AML-193 (cell line): ENCODE results near the gene DHX30.
A peak's percentile ranks its signal among the peaks of the same experiment; 100 is the strongest.

Experiments used
- DNase-seq, 2 experiments: peaks; one replicate each; lab custom pipeline; 2025; lab: John Stamatoyannopoulos, UW

Gene DHX30

DNA sequence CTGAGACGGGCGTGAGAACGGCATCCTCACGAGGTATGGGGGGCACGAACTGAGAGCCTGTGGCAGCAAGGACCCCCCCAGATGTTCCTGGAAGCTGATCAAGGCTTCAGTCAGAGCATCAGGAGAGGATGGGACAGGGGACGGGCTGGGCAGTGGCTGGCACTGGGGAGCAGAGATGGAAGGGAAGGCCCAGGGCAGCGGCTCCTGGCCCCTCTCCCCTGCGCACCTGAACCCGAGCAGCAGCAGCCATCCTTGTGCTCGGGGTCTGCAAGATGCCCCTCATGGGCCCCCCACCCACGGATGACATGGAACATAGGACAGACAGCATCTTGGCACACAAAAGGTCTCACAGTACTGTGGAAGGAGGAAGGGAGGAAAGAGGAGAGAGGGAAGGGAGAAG, 51.3 kb downstream of the DHX30 start:
- no peak for DNase-seq

DNA sequence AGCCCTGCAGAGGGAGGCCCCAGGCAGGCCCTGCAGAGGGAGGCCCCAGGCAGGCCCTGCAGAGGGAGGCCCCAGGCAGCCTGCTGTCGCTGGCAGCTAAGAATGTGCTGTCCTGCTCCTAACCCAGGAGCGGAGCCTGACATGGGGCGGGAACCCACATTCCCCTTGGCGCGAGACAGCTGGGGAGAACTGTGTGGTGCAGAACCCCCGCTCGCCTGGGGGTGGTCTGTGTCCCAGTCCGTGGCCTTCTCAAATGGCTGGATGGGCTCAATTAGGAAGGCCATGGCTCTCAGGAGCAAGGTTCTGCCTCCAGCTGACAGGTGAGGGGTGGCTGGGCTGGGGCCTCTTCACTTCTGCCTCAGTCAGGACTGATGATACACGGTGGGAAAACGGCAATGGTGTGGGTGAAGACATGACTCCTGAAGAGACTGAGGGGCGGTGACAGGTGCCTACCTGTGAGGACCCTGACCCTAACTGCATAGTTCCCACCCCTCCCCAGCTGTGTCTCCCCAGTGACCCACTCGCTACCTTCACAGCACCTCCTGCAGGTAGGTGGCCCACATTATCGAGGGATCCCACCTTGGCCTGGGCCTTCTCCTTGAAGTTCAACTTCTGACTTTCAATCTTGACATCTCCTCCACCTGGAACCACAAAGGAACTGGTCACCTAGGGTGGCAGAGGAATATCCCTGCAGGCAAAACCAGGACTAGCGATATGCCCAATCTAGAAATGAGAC, 52.0 kb downstream of the DHX30 start:
- DNase-seq, result no peak

DNA sequence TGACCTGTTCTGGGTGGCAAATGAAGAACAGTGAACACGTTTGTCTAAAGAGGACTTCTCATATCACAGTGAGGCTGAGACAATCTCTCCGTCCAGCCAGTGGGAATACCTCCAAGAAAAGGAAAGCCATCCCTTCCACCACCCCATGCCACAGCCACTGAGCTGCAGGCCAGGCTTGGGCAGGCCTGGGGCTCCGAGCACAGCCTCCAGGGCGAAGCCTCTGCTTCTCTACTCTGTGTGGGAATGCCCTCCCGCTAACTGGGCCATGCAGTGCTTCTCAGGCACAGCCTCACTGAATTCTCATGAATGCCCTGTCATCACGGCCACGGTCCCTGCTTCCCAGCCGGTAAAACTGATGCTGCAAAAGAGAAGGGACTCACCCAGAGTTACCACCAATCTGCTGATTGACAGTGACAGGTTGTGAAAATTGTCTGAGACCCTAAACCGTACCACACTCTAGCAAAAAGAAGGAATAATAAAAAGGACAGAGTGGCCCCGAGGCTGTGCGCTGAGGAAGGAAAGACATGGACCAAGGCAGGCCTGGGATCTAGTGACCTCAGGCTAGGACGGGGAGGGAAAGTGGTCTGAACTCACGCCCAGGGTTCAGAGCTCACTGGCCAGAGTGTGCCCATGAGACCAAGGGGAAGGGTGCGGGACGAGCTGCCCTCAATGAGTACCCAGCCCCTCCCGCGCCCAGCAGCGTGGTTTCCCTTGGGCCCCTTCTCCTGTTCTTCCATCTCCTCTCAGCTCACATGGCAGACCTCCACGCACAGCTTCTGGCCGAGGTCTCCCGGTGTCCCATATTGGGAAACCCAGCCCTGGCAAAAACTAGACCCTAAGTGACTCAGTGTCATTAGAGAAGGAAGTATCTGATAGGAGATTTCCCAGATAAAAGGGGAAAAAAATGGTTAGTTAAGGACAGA, 52.8 kb downstream of the DHX30 start:
- DNase-seq, result no peak

DNA sequence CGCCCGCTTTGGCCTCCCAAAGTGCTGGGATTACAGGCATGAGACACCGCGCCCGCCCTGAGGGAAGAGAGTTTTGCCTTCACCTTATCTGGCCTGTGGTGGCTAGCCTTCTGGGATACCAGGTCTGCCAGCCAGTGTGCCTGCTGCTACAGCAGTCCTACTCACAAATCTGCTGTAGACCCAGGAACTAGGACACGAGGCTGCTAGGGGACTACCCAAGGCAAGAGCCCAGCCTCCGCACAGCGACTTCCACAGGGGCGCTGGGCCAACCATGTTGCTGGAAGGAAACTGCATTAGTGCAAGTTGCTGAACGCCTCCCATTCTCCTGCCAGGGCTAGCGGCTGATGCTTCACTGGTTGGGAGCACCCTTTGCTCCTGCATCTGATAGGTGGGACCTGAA, 53.7 kb downstream of the DHX30 start:
- DNase-seq, result no peak

DNA sequence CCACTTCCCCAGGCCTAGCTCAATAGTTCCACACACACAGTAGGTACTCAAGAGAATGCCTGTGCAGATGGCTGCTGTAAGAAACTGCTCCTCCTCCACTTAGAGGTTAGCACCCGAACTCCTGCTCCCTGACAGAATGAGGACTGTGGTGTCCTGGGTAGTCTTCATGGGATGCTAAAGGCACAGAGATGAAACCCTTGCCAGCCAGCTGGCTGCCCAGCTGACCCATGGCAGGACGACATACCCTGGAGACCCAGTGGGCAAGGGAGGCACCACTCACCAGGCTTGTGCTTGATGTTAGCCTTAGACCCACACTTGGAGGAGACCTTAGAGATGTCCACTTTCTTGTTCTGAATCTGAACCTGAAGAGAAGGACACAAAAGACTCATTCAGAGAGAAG, 54.2 kb downstream of the DHX30 start:
- no peak for DNase-seq

DNA sequence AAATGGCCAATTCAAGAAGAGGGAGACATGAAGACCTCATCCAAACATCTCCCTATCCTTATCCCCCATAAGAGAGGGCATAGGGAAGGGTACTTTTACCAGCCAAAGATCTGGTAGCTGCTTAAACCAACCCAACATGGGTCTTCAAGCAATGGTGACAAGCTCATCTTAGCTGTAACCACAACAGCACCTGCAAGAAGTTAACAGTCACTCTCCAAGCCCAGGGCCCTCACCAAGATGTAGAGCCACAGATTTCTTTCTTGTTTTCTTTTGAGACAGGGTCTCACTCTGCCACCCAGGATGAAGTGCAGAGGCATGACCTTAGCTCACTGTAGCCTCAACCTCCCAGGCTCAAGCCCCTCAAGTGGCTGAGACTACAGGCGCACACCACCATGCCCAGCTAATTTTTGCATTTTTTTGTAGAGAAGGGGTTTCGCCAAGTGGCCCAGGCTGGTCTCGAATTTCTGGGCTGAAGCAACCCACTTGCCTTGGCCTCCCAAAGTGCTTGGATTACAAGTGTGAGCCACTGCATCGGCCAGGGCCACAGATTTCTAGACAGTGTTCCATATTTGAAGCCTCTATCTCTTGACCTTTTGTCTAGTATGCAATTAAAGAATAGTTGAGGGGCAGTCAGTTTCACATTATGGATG, 57.1 kb downstream of the DHX30 start:
- no peak for DNase-seq

DNA sequence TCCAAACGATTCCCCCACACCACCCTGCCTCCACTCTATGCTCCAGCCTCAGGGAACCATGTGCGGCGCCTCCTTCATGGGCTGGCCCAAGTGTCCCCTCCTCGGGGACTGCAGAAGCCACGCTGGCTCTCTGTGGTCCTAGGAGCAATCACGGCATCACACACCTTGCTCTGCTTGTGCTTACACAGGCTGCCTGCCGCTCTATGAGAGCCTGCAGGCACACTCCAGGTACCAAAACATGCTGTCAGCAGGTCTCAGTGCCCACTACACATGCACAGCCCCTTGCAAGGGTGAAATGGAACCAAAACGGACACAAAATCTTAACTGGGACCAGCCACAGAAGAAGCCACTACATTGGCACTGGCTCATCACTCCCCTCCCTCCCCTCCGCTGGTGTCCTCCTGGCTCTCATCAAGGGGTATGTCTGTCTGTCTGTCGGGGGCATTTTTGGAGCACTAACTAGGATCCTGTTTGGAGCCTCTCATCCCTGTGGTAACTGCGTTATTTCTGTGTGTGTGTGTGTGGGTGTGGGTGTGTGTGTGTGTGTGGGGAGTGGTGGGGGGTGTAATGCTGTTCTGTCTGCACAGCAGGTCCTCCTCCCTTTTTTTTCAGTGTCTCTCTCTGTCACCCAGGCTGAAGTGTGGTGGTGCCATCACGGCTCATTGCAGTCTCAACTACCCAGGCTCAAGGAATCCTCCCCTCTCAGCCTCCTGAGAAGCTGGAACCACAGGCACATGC, 60.6 kb downstream of the DHX30 start:
- DNase-seq, result no peak

GRCh38 chr3:47865192-47865591, 62.3 kb downstream of the DHX30 start:
- DNase-seq, result no peak

- no peak for DNase-seq
Observed at GRCh38 chr3:47867451-47868044, 64.6 kb downstream of the DHX30 start.

- no peak for DNase-seq
Observed at GRCh38 chr3:47868306-47868705, 65.4 kb downstream of the DHX30 start.

GRCh38 chr3:47870156-47870555, 67.2 kb downstream of the DHX30 start:
- DNase-seq, result no peak

DNA sequence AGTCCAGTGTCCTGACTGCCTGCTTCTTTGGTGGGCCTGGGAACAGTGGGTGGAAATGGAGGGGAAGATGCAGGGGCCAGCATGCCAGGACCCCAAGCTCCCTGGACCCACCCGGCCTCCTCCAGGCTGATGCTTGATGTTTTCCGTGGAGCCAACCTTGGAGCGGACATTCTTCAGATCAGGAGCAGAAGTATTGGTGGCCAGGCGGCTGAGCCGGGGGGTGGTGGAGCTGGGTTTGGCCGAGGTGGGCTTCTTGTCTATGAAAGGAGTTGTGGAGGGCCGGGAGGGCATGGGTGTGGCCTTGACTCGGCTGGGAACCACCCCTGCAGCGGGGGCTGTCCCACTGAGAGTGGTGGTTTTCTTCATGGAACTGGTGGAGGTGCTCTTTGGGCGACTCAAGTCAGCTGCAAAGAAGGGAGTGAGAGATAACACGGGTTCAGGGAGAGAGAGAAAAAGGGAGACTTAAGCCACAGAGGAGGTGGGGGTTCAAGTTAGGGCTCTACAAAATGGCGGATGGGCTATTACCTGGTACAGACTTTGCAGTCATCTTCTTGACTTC, 67.8 kb downstream of the DHX30 start:
- no peak for DNase-seq

DNA sequence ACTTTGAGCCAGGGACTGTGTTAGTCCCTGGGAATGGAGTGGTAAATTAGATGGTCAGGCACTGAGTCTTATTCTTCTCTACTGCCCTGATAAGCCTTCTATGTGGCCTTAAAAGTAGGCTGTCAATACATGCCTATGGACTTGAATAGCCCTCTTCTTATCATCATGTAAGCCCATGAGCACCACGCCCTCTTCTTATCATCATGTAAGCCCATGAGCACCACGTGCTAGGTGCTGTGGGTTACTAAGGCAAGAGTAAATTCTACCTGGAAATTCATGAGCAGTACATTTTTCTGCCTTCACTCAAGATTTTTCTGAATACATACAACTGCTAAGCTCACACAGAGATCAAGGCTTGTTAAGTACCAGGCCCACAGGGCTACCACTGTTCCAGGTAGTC, 68.5 kb downstream of the DHX30 start:
- DNase-seq, result no peak

GRCh38 chr3:47872916-47873315, 70.0 kb downstream of the DHX30 start:
- no peak for DNase-seq

DNA sequence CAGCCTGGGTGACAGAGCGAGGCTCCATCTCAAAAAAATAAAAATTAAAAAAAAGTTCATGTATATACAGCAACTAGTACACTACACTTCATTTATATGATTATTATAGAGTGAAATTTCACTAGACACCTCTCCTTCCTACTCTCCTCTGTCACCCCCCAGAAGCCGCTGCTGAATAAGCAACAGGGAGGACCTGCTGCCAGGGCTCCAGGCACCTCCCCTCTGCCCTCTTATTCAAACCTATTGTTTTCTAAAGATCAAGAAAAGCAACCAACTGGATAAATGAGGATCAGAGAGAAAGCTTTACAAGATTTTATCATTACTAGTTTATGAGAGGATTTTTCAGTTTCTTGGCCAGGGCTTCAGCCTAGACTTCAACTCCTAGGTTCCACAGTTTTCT, 71.5 kb downstream of the DHX30 start:
- DNase-seq, result no peak

- DNase-seq, result no peak
Observed at GRCh38 chr3:47874913-47875312, 72.0 kb downstream of the DHX30 start.

DNA sequence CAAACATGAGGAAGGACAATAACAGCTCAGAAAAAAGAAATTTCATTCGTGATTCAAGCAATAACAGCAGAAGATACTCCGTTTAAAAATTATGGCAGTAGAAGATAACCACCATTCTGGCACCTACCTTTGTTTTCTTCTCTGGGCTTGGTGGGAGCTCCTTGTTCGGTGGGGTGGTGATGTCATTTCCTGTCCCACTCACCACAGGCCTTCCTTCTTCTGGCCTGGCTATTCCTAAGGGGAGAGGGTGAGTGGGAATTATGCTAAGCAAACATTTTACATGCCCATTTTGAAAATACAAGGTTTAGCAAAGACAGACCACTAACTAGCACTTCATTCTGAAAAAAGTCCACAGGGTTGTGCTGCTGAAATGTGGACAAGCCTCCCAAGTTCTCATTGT, 74.4 kb downstream of the DHX30 start:
- DNase-seq, result no peak

DNA sequence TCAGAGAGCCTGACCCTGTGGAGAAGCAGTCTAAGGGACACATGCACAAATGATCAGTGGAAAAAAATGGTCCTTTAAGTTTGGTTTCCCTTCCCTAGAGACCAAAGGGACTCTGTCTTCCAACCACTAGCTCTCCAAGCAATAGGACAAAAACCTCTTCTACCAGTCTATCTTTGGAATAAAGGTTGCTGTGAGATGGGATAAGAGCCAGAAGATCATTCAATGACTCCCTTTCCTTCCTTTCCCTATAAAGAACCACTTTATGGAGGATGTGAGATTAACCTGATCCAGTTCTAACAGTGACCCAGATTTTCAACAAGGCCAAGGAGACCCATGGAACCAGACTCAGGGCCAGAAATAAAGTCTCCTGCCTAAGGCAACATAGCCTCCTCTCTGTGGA, 74.8 kb downstream of the DHX30 start:
- no peak for DNase-seq

GRCh38 chr3:47882338-47882737, 79.4 kb downstream of the DHX30 start:
- peak in 1 of 2 experiments; percentile 8 for DNase-seq

DNA sequence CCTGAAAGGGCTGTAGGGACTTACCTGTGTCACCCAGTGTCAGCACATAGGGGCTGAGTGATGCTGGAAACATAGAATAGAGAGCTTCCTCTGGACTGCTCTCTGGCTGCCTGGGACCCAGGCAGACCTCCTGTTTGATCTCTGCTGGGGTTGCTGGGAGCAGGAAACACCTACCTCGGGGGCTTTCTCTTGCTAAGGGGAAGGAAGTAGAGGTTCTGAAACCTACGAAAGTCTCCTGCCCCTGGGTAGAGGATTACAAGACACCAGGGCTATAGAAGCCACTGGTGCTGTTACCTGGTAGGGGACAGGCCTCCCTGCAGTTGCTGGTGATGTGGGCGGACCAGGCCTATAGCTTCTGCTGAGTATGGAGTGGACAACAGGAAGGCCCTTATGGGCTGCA, 81.7 kb downstream of the DHX30 start:
- no peak for DNase-seq

DNA sequence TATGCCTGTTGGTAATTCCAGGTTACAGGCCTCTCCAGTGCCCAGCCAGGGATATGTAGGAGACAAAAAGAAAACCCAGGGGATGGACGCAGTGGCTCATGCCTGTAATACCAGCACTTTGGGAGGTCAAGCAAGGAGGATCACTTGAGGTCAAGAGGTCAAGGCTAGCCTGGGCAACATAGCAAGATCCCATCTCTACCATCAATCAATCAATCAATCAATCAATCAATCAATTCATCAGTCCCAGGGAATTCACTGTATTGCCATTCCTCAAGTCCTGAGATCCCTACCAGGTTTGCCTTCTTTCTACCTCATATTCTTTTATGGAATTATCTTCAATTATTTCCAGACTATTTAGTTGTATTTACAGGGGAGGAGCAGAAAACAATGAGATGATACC, 82.2 kb downstream of the DHX30 start:
- DNase-seq, result no peak
